ENCODE data around the gene FAM200C. TPM values are rescaled to one million over a fixed set of nuclear protein-coding genes. Genes with fewer than 3 reads are reported as not detected.

The FAM200C gene
- total RNA-seq, 1 donor from 2014 or later = not detected

DNA sequence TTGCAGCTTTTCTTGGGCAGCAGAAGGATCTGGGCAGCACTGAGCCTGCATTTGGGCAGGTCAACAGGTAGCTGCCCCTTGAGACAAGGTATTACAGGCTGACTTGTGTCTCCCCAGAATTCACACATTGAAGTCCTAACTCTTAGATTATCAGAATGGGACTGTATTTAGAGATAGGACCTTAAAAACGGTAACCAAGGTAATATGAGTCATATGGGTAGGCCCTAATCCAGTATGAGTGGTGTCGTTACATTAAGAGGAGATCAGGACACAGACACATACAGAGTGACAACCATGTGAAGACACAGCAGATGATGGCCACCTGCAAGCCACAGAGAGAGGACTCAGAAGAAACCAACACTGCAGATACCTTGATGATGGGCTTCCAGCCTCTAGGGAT is 32.6 kb downstream of the FAM200C start:
- Histone ChIP-seq H3K4me3 (no peak overlapping the region), H3K4me1 (peaks cover 0 to 19% of the 10 kb centered on the region in 2 donors)

DNA sequence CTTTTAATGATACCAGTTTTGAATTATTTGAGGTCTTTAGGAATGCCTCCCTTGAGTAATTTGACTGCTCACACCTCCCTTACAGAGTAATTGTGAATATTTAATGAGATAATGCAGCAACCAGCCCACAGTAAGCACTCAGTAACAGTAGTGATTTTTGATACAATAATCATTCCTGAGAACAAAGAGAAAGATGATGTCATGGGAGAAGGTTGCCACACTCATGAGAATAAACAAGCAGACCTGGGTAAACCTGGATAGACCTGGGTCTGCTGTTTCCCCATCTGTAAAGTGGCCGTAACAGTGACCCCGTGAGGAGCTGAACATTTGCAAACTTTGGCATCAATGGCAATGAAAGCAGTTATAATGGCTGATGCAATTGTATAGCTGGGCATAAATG is 33.6 kb downstream of the FAM200C start:
- intact Hi-C loops (cut with DNase I) = no loop called here
- Histone ChIP-seq H3K4me1 (peaks cover 0 to 19% of the 10 kb centered on the region in 2 donors), H3K4me3 (no peak overlapping the region), H3K9me3 (no peaks in the 10 kb centered on the region), H3K36me3 (no peaks in the 10 kb centered on the region), H3K27ac (no peak overlapping the region), H3K27me3 (no peaks in the 10 kb centered on the region)
- no peak for DNase-seq (ENCODE audit: low spot score in 2 of 2)
- TF ChIP-seq, protein P1, sequence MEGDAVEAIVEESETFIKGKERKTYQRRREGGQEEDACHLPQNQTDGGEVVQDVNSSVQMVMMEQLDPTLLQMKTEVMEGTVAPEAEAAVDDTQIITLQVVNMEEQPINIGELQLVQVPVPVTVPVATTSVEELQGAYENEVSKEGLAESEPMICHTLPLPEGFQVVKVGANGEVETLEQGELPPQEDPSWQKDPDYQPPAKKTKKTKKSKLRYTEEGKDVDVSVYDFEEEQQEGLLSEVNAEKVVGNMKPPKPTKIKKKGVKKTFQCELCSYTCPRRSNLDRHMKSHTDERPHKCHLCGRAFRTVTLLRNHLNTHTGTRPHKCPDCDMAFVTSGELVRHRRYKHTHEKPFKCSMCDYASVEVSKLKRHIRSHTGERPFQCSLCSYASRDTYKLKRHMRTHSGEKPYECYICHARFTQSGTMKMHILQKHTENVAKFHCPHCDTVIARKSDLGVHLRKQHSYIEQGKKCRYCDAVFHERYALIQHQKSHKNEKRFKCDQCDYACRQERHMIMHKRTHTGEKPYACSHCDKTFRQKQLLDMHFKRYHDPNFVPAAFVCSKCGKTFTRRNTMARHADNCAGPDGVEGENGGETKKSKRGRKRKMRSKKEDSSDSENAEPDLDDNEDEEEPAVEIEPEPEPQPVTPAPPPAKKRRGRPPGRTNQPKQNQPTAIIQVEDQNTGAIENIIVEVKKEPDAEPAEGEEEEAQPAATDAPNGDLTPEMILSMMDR (IDR thresholded peaks at IDR 0.05) = no peak

More for the DNA sequence above, 32.6 kb downstream of the FAM200C start:
- H3K27me3 ChIP-seq = no peaks in the 10 kb centered on the region
- no peaks in the 10 kb centered on the region for H3K36me3 ChIP-seq
- H3K9me3 ChIP-seq = no peaks in the 10 kb centered on the region
- intact Hi-C loops (cut with DNase I) = no loop called here
- no peak for DNase-seq (ENCODE audit: low spot score in 2 of 2)
- TF ChIP-seq, protein P1 (IDR thresholded peaks at IDR 0.05) = no peak
- no peak overlapping the region for H3K27ac ChIP-seq

DNA sequence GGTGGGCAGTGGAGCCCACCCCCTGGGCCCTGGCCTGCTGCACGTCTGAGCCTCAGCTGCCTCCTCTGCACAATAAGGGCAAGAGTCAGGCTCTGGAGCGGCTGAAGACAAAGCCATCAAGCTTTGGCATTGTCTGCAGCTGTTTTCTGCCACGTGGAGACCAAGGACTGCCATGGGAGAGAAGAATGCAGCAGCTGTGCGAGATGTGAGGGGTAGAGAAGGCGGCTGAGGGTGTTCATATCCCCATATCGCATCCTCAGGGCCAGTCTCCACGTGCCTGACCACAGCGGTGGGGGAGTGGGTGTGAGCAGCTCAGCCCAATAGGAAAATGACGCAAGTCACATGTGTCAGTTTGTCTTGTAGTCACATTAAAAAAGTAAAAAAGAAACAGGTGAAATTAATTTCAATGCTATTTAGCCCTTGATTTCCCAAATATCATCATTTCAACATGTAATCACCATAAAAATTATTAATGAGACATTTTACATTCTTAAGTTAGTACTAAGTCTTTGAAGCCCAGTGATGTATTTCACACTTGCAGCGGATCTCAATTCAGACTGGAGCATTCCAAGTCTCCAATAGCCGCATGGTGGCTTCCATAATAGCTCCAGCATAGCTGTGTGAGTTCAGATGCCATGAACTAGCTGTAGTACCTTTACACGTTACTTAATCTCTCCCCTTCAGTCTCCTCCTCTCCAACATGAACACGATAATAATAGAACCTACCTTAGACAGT is 36.0 kb downstream of the FAM200C start:
- TF ChIP-seq, protein P1 (IDR thresholded peaks at IDR 0.05) = no peak
- H3K27me3 ChIP-seq = no peaks in the 10 kb centered on the region
- H3K36me3 ChIP-seq = no peaks in the 10 kb centered on the region
- H3K27ac ChIP-seq = peak overlapping the region; percentile 70 to 73
- no peaks in the 10 kb centered on the region for H3K9me3 ChIP-seq
- no peak overlapping the region for H3K4me3 ChIP-seq
- intact Hi-C loops (cut with DNase I) = no loop called here
- H3K4me1 ChIP-seq = peaks cover 8 to 23% of the 10 kb centered on the region in 2 donors
- DNase-seq (ENCODE audit: low spot score in 2 of 2) = no peak

DNA sequence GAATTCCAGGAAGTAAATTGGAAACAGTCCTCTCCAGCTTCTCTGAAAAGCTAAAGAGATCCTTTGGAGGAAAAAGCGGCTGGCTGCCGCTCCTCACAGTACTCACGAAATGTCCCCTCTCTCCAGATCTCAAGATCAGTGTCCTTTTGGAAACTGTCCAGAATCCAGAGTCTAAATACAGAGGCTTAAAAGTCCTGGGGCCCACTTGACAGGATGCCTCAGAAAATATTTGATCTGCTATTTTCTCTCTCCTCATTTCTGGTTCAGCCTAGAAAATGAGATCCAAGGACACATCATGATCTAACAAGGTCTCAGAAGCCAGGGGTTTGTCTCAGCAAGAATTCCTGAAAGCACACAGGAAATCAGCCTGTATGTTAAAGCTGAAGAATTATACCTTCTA is 36.6 kb downstream of the FAM200C start:
- peaks cover 14 to 29% of the 10 kb centered on the region in 2 donors for H3K4me1 ChIP-seq
- H3K4me3 ChIP-seq = no peak overlapping the region
- TF ChIP-seq, protein P1 (IDR thresholded peaks at IDR 0.05) = no peak
- peak overlapping the region; percentile 70 to 73 for H3K27ac ChIP-seq
- DNase-seq (ENCODE audit: low spot score in 2 of 2) = no peak
- no peaks in the 10 kb centered on the region for H3K9me3 ChIP-seq
- no peaks in the 10 kb centered on the region for H3K27me3 ChIP-seq
- intact Hi-C loops (cut with DNase I) = no loop called here
- H3K36me3 ChIP-seq = no peaks in the 10 kb centered on the region

DNA sequence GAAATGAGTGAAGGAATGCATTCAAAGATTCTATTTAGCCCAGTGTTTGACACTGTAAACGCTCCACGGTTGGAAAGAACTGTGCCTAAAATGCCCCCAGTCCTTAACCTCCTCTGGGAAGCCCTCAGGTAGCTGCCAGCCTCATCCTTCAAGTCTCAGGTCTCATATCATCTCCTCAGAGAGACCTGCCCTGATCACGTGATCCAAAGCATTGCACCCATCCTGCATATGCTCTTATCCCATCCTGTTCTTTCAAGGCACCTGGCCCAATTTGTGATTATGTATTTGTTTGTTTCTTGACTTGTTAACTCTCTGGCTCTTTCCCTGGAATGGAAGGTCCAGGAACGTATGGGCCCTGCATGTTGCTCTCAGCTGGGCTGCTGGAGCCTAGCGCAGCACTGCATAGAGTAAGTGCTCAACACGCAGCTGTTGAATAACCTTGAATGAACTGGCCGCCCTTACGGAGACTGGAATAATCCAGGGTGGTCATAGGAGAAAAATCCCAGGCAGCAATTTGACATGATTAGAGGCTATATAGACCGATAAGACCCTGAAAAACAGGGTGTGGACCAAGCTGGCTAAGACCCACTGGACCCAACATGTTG is 38.1 kb downstream of the FAM200C start:
- Histone ChIP-seq H3K27ac (peak overlapping the region in 1 of 2 donors; percentile 73), H3K27me3 (no peaks in the 10 kb centered on the region), H3K4me3 (no peak overlapping the region), H3K36me3 (no peaks in the 10 kb centered on the region), H3K4me1 (peaks cover 18 to 41% of the 10 kb centered on the region in 2 donors), H3K9me3 (no peaks in the 10 kb centered on the region)
- no peak for DNase-seq (ENCODE audit: low spot score in 2 of 2)
- TF ChIP-seq, protein P1 (IDR thresholded peaks at IDR 0.05) = no peak
- intact Hi-C loops (cut with DNase I) = no loop called here

Measured in ascending aorta (tissue), 2 donors.